A172 (cell line): Measurements from ENCODE around the gene GRIA1. TPM values are rescaled to one million over a fixed set of nuclear protein-coding genes. Genes with fewer than 3 reads are reported as not detected.

Experiments used
- DNase-seq: peaks from one replicate; pipeline ENCODE4 v3.0.0-alpha.2; 2015; ENCODE audit warnings: low spot score
- total RNA-seq: library from RNA; depleted of rRNA; stranded (reverse); fragments of >200 nt; shearing (Covaris generic); gene quantifications from 2 replicates; pipeline ENCODE4 v1.2.3, GENCODE V29; 2014

GRIA1 gene
- total RNA-seq, 1 experiment from 2014 or later = 0.38 TPM

DNA sequence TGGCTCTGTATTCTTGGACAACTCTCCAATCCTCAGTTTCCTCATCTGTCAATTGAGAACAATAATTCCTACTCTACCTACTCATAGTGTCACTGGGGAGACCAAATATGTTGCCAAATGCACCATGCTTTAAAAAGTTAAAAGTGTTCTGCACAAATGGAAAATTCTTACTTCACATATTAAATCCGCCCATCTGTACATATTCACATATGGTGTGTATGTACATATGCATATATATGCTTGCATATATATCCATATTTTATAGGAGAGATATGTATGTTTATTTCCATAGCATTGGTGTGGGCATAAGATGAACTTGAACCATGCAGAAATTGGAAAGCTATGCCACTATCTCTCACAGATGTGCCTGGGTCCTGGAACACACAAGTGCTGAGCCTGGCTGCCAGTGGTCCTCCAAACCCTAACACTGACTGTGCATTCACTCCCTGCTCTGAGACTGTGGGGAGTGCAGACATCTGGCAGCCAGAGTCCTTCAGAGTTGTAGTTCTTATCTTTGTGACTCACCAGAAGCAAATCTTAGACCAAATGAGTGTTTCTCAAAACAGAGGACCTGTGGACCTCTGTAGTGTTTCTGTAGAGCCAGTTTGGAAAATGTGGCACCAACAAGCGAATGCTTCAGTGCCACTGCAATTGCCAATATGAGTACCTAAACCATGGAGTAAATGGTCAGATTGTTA lies 168.7 kb downstream of the GRIA1 start:
- peak; percentile 76 for DNase-seq

- peak; percentile 19 for DNase-seq
Observed at GRCh38 chr5:153660919-153661318, 170.4 kb downstream of the GRIA1 start.

DNA sequence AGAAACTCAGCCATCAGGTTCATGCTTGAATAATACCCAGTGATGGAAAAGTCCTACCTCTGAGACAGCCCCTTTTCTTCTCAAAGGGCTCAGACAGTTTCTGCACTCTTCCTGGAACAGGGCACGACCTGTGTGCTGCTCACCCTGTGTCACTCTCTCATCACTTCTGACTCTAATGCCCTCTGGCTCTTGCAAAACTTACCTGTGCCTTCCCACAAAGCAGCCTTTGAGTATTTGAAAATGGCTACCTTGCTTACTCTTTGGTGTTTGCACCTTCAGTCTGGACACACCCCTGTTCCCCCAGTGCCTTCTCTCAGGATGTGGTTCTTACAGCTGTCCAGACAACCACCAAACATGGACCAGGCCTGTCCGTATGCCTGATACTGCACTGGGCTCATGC lies 171.4 kb downstream of the GRIA1 start:
- DNase-seq = no peak

DNA sequence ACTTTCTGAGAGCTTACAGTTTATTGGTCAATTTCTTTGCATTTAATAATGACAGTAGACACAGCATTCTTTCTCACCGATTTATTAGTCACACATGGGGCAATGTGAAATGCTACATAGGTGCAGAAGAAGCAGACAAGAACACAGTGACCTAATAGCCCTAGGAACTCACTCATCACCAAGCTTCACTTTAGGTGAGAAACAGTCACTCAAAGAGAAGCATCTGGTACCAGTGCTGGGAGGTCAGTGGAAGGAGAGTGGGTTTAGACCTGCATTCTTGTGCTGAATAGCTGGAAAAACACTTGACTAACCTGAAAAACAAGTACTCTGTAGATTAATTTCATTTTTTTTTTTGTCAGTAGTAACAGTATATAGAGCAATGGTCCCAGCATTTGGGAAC lies 179.6 kb downstream of the GRIA1 start:
- no peak for DNase-seq

- DNase-seq = peak; percentile 12
Observed at GRCh38 chr5:153671653-153672346, 181.3 kb downstream of the GRIA1 start.

DNA sequence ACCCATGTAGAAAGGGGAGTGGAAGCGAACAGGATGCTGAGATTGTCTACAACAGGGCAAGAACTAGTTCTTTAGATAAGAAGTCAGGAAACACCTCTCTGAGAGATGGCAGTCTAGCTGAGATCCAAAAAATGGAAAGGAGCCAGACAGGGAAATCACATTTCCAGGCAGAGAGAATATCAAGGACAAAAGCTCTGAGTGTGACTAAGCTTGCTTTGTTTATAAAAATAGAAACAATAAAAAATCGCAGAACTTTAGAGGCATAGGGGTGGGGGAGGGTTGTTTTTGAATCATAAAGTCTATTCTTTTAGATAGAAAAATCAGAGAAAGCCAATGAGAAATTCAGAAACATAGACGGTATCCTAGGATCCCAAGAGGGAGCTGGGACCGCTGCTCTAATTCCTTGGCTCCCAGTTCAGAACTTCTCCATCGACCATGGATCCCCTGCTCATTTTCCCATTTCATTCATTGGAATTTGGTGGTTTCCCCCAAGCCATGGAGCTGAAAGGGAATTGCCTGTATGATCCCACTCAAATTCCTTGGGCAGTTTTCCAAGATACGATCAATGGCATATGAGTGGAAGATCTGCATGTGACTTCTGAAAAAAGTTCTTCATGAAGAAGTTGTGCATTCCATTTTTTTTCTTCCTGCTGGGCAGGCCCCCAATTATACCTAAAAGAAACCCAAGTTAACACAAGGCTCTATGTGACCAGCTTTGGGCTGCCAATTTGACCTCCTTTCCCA lies 182.0 kb downstream of the GRIA1 start:
- DNase-seq = peak; percentile 62

- DNase-seq = no peak
Observed at GRCh38 chr5:153674356-153674755, 183.9 kb downstream of the GRIA1 start.

- no peak for DNase-seq
Observed at GRCh38 chr5:153676406-153676805, 185.9 kb downstream of the GRIA1 start.

DNA sequence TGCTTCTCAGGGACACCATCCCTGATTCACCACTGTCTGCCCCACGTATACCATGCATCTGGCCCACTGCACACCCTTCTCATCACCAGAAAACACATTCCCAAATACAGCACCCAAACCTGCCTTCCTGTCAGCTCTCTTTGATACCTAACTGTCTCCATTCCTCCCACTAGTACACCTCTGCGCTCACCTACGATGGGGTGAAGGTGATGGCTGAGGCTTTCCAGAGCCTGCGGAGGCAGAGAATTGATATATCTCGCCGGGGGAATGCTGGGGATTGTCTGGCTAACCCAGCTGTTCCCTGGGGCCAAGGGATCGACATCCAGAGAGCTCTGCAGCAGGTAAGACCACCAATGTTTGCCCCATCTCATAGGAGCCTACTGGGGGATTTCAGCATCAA lies 186.4 kb downstream of the GRIA1 start:
- no peak for DNase-seq

- DNase-seq = no peak
Observed at GRCh38 chr5:153678617-153679329, 188.3 kb downstream of the GRIA1 start.

- no peak for DNase-seq
Observed at GRCh38 chr5:153690236-153690635, 199.8 kb downstream of the GRIA1 start.

DNA sequence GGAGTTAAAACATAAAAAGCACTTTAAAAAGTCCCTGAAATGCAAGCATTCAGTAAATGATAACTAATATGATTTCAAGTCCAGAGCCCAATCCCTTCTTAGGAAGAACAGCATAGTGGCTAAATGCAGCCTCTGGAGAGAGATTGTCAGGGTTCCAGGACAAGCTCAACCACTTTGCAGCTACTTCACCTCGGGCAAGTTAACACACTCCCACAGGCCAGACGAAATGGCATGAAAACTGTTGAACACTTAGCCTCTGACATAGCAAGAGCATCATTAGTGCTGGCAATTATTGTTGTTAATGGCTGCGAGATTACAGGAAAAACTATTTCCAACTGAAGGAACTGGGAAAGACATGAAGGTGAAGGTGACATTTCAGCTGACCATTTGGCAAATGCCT lies 205.8 kb downstream of the GRIA1 start:
- DNase-seq = no peak

GRCh38 chr5:153699035-153699434 lies 208.6 kb downstream of the GRIA1 start:
- peak; percentile 45 for DNase-seq

GRCh38 chr5:153700940-153701339 lies 210.5 kb downstream of the GRIA1 start:
- peak; percentile 74 for DNase-seq

- DNase-seq = no peak
Observed at GRCh38 chr5:153702265-153702664, 211.8 kb downstream of the GRIA1 start.

GRCh38 chr5:153704110-153704509 lies 213.6 kb downstream of the GRIA1 start:
- no peak for DNase-seq

- no peak for DNase-seq
Observed at GRCh38 chr5:153707626-153708025, 217.2 kb downstream of the GRIA1 start.

- no peak for DNase-seq
Observed at GRCh38 chr5:153711755-153712154, 221.3 kb downstream of the GRIA1 start.

DNA sequence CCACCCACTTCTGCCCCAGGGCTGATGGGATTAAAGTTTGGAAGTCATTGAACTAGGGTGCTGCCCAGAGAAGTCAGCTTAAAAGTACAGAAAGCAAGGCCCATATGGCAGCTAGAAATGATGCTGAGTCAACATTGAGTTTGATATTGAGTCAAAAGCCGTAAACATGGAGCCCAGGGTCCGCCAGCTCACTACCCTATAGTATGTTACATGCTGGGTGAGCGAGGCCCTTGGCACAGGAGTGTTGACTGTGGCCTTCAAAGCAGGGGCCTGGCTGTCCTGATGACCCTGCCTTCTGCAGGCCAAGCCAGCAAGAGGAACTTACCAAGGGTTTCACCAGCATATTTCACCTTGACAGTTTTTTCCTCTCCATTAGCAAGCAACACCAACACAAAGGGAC lies 222.5 kb downstream of the GRIA1 start:
- DNase-seq = no peak

GRCh38 chr5:153713943-153714342 lies 223.5 kb downstream of the GRIA1 start:
- DNase-seq = no peak

- peak; percentile 23 for DNase-seq
Observed at GRCh38 chr5:153714798-153715197, 224.3 kb downstream of the GRIA1 start.

GRCh38 chr5:153717287-153717686 lies 226.8 kb downstream of the GRIA1 start:
- DNase-seq = no peak
